Posterior cingulate gyrus (tissue), 11 donors: ENCODE measurements around the gene CYSRT1.

Experiments used
- DNase-seq, 10 donors: peaks; one replicate each; pipeline versions ENCODE4 v3.0.0 to v3.0.0-alpha.2; 2020 to 2021; ENCODE audit warnings: mixed read lengths in 3 of 10
- intact Hi-C: fragments of 100-400 bp; cut with DNase I; formaldehyde crosslinking; loops from one replicate; pipeline ENCODE4 v1.15.1; 2023

The CYSRT1 gene

DNA sequence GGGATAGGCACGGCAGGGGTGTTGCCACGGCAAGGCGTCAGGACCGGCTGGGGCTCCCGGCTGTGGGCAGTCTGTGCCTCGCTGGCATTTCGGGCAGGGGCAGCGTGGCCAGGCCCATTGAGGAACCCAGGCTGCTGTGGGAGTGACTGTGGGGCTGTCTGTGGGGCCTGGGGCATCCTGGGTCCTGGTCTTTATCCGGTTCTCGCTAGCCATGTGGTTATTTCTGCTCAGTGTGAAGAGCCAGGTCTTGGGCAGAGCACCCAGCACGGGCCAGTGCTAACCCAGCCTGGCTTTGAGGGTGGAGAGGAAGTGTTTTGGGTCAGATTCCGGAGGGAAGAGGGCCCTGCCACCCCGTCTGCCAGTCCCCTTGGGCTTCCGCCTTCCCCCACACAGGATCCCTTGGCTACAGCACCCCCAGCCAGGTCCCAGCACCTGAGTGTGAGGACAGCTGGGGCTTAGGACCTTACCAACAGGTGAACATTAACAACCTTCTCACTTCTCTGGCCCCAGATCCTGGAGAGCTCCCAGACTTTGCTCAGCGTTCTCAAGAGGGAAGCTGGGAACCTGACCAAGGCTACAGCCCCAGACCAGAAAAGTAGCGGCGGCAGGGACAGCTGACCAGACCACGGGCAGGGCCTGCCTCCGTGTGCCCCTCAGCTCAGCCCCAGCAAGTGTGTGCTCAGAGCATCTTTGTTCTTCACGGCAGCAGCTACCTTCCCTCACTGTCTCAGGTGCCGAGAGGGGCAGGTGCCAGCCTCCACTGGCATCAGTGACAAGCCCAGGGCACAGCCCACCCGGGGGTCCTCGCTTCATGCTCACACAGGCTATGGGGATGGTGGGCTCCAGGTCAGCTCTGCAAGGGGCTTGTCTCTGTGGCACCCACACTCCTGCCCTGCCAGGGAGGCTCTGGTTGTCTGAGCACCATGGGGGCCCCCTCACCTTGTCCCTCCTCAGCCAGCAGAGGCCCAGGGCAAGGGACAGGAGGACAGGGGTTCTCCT is 35.4 kb upstream of the CYSRT1 start:
- intact Hi-C loops = loop anchor here (2.0 to 5.0 kb wide), 2 partner anchors 33 to 48 kb away; partner anchors contain the start of gene RNF208
- no peak for DNase-seq

DNA sequence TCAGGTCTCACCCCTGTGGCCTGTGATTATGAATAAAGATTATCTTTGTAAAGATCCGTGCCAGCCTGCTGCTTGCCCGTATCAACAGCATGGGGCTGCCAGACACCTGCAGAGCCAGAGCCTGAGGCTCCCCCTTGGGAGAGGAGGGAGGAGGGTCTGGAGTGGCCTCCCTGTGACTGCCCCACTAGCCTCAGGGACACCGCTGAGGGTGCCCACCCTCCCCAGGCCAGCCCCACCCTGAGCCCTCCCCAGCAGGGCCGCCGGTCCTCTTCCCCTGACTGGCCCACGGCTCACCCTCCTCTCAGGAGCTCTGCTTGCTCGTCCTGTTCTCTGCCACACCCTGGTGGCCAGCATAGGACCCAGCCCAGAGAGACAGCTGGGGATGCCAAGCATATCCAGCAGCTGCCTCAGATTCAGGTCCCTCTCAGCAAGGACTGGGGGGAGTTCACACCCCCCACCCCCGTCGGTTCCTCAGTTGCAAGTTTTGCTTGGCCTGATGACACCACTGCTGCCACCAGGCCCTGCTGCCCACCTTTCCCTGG is 34.6 kb upstream of the CYSRT1 start:
- DNase-seq = no peak
- intact Hi-C loops = no loop called here

DNA sequence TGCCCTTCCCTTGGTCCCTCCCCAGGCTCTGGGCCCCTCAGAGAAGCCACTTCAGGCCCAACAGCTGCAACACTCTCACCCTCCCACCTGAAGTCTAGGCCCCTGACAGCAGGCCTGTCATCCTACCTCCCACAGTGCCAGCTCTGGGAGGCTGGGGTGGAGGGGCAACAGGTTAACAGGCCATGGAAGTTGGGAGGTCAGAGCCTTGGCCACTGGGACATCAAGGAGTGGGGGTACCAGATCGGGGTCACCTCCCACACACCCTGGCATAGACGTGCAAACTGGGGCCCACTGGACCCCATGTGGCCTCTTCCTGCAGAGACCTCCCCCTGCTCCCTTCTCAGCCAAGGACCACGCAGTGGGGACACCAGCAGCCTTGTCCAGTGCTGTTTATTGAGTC is 33.7 kb upstream of the CYSRT1 start:
- intact Hi-C loops = no loop called here
- DNase-seq = no peak

GRCh38 chr9:137191691-137192447 is 33.1 kb upstream of the CYSRT1 start:
- peak in 9 of 10 donors; percentile 49 to 96 (median 68) for DNase-seq
- intact Hi-C loops = no loop called here

- intact Hi-C loops = no loop called here
- DNase-seq = no peak
Observed at GRCh38 chr9:137192448-137192780, 32.6 kb upstream of the CYSRT1 start.

GRCh38 chr9:137192859-137193258 is 32.1 kb upstream of the CYSRT1 start:
- intact Hi-C loops = no loop called here
- no peak for DNase-seq

DNA sequence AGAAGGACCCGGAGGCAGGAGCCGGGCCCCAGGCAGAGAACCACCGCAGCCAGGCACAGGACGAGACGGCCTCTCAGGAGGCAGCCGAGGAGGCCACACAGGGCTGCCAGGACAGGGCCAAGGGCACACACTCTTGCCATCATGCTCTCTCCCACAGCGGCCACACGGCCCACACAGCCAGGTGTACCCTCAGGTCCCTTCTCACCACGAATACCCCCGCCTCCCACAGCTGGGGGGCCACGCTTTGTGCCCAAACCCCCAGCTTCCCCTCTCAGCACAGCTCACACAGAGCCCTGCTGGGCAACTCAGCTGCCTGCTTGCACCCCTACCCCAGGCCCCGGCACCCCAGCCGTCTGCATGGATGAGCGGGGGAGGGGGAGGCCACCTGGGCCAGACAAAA is 31.2 kb upstream of the CYSRT1 start:
- intact Hi-C loops = no loop called here
- DNase-seq = peak in 1 of 10 donors; percentile 84

- peak; percentile 82 to 99 (median 93) for DNase-seq
- intact Hi-C loops = no loop called here
Observed at GRCh38 chr9:137194388-137194787, 30.6 kb upstream of the CYSRT1 start.

DNA sequence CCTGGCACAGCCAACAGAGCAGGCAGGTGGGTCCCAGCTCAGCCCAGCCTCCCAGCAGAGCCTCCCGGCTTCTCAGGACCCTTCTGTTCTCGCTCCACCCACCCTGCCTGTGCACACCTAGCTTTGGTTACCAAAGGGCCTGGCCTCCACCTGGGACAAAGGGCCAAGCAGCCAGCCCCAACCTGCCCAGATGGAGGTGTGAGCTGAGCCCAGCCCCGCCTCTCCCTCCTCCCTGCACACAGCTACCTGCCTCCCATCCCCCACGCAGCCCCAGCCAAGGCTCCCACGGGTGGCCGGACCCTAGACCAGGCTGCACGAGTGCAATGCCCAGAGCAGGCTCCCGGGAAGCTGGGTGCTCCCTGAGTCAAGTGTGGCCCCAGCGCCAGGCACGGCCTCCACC is 30.1 kb upstream of the CYSRT1 start:
- intact Hi-C loops = no loop called here
- peak in 1 of 10 donors; percentile 83 for DNase-seq

DNA sequence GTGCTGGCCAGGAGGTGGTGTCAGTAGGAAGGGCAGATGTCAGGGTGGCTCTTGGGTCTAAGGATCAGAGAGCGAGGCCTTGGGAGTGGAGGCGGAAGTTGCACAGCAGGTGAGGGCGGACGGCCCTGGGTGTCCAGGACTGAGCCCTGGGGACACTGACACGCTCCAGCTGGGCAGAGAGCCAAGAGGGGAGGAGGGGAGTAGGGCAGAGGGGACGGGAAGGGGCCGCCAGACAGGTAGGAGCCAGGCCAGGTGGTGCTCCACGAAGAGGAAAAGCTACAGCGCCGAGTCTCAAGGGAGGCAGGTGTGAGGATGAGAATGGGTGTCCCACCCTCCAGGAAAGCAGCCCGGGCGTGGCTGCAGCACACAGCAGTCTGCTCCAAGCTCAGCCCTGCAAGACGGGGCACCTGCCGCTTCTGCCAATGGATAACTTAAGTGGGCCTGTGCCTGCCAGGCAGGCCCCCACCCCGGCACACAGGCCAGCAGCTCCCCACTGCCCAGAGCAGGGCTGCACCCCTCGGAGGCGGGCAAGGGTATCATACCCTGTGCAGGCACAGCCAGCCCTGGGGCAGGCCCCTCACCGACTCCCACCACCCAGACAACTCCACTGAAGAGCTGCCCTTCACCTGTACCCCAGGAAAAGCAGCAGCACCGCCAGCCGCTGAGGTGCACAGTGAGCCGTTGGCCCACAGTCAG is 29.3 kb upstream of the CYSRT1 start:
- peak in 1 of 10 donors; percentile 86 for DNase-seq
- intact Hi-C loops = no loop called here

GRCh38 chr9:137198051-137198901 is 26.7 kb upstream of the CYSRT1 start:
- intact Hi-C loops = no loop called here
- DNase-seq = peak in 1 of 10 donors; percentile 83

- intact Hi-C loops = no loop called here
- DNase-seq = peak in 1 of 10 donors; percentile 84
Observed at GRCh38 chr9:137198902-137199283, 26.1 kb upstream of the CYSRT1 start.

DNA sequence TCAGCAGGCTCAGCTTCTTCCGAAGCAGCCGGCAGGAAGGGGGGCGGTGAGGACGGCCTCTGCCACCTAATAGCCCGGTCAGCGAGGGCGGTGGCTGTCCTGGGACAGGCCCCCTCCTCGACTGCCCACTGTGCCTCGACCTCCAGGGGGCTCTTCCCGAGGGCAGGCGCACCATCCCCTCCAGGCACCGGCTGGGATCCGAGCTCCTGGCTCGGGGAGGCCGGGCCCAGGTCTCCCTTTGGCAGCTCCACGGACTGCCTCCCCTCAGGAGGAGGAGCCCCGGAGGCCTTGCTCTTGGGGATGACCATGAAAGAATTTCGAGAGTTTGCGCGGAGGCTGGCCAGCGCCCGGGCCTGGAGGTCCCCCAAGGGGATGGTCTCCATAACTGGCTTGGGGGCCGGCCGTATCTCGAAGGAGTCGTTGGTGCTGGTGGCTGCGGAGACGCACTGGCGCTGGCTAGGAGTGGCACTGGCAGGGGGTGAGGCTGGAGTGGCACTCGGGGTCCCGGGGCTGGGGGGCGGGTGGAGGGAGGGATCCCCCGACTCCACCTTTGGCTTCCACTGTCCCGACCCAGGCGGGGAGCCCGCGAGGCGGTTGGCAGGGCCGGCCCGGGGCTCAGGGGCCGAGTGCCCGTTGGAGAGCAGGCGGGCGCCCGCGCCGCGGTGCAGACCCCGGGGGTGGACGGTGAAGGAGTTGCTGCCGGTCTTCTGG is 25.4 kb upstream of the CYSRT1 start:
- DNase-seq = peak in 1 of 10 donors; percentile 81

DNA sequence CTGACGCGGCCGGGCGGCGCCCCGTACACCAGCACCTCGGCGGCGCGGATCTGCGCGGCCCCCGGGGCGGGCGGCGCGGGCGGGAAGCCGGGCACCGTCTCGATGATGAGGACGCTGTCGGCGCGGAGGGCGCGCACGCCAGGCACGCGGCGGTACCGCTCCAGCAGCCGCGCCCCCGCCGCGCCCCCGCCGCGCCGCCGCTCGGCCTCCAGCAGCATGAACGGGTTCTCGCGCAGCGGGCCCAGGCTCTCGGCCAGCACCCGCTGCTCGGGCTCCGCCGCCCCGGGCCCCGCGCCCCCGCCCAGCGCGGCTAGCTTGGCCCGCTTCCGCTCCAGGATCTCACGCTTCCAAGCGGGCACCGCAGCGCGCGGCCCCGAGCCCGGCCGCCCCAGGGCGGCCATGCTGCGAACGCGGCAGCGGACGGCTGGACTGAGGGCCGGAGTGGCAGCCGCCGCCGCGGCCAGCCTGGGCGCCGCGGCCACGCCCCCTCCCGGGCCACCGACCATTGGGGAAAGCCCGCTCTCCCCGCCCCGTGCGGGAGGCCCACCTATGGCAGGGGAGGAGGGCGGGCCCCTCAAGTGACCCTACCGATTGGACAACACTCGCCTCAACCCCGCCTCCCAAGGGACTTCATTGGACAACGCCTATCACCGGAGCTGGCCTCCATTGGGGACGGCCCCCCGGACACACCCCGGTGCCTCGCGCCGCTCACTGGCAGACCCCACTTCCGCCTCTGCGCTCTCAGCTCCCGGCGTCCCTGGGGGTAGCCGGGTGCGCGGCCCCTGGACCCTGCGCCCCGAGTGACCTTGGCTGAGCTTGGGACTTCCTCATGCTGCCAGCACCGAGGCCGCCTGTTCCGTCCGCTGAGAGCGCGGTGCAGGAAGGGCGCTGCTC is 24.4 kb upstream of the CYSRT1 start, which contains the start of gene TPRN:
Gene TPRN, minus strand, starts transcription at position 431 of the 894 bp plus-strand sequence. Its CDS starts 30 bp downstream, at position 401.
- intact Hi-C loops = no loop called here
- DNase-seq = peak; percentile 98 to 100 (median 100)

More for the DNA sequence above, 25.4 kb upstream of the CYSRT1 start:
- intact Hi-C loops = no loop called here

DNA sequence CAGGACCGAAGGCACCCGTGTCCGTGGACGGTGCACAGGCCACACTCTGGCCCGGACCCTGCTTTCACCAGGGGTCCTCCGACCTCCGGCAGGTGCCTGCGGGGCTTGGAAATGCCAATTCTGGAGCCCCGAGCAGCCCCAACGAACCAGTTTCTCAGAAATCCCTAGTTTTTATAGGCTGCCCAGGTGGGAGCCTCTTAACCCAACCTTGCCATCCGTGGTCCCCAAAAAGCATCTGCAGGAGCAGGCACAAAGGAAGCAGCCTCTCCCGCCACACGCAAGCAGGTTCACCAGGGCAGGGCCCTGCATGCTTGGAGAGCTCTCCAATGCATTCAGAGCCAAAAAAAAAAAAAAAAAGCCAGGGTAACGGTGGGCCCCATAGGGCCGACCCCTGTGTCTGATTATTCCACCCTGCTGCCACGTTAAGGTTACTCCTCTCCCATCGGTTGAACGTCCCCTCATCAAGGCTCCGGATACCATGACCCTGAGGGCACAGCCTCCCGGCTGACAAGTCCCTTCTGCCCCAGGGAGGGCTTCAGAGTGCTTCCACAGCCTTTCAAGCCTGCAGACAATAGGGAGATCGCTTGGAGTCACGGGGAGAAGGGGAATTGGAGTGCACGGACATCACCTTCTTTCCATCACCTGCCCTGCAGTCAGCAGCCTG is 23.6 kb upstream of the CYSRT1 start:
- intact Hi-C loops = no loop called here
- no peak for DNase-seq

- intact Hi-C loops = no loop called here
- no peak for DNase-seq
Observed at GRCh38 chr9:137202966-137203365, 22.0 kb upstream of the CYSRT1 start.

DNA sequence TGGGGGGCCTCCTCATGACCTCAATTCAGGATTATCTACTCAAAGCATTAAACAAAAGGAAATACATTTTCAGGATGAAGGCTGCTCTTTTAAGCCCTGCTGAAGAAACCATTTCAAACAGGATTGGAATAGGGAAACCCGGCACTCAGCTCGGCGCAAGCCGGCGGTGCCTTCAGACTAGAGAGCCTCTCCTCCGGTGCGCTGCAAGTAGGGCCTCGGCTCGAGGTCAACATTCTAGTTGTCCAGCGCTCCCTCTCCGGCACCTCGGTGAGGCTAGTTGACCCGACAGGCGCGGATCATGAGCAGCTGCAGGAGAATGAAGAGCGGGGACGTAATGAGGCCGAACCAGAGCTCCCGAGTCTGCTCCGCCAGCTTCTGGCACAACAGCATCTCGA is 20.2 kb upstream of the CYSRT1 start:
- no peak for DNase-seq
- intact Hi-C loops = loop anchor here (1.0 kb wide), 1 partner anchor 16 kb away; the partner anchor contains the start of genes ANAPC2 and SSNA1
